HG02840 (cell line): ENCODE data around the gene XPNPEP1.

Source experiments
- ATAC-seq: cut with Tn5 transposase; IDR thresholded peaks from one replicate; pipeline ENCODE4 v1.9.1; 2021; ENCODE audit warnings: mild to moderate bottlenecking, moderate library complexity, moderate number of reproducible peaks; ENCODE audit not compliant: unreplicated experiment, low FRiP score

The XPNPEP1 gene

DNA sequence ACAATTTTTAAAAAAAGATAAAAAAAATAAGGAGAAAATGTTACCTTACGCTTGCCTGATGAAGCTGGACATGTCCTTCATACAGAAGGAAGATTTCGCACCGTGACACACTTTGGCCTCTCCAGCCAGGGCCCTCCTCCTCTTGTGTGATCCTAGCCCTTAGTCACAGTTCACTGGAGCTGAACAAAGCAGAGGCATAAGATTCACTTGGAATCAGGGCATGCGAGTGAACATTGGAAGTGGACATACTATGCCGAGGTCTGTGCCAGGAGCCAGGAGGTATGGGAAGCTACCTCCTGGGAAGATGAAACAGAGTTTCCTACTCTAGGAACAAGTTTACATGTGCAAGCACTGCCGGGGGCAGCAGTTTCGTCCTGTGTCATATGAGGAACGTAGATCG, 91.5 kb downstream of the XPNPEP1 start:
- ATAC-seq = no peak

DNA sequence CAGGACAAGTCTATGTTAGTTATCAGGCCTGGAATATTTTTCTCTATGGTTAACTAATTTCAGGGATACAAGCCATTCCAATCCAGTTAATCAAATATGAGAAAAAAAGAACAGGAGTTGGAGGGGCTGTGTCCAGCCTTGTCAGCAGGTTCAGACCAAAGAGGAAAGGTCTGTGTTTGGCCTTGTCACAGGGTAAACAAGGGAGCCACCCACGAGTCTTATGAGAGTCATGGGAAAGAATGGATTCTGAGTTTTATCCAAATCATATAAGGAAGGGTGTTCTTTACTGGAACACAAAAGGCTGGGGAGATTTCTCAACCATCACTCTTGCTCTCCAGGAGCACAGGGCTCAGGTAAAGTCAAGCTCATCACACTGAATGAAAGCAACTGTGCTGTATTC, 99.1 kb downstream of the XPNPEP1 start:
- no peak for ATAC-seq

DNA sequence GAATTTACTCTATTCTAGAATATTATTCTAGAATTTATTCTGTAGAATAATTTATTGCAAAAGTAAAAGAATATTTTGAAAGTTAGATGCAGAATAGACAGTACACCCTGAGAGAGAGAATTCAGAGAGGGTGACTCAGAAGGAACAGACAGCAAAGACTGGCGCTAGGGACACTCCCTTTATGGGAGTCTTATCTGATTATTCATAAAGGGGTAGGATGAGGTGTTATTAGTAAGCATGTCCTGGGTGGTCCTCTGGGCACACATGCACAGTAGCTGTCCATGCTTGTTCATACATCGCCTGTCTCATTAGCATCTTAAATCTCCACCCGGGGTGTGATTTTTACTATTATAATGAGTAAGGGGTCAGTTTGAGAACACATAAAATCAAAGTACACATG, 100.1 kb downstream of the XPNPEP1 start:
- ATAC-seq = no peak

DNA sequence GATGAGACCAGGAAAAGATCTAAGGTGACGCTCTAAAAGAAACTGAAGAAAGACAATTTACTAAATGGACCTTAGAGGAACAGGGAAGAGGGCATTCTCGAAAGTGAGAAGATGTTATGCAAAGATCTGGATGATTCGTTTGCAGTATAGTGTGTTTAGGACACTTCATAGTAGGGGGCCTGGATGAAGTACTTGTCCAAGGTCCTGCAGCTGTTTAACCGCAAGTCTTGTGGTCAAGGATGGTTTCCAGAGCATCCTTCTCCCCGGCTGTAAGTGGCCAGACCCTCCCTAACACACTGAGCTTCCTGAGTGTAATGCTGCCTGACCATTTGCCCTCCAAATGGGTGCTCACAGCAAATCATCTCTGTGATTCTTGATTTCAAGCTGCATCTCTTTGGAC, 101.6 kb downstream of the XPNPEP1 start:
- ATAC-seq = no peak

DNA sequence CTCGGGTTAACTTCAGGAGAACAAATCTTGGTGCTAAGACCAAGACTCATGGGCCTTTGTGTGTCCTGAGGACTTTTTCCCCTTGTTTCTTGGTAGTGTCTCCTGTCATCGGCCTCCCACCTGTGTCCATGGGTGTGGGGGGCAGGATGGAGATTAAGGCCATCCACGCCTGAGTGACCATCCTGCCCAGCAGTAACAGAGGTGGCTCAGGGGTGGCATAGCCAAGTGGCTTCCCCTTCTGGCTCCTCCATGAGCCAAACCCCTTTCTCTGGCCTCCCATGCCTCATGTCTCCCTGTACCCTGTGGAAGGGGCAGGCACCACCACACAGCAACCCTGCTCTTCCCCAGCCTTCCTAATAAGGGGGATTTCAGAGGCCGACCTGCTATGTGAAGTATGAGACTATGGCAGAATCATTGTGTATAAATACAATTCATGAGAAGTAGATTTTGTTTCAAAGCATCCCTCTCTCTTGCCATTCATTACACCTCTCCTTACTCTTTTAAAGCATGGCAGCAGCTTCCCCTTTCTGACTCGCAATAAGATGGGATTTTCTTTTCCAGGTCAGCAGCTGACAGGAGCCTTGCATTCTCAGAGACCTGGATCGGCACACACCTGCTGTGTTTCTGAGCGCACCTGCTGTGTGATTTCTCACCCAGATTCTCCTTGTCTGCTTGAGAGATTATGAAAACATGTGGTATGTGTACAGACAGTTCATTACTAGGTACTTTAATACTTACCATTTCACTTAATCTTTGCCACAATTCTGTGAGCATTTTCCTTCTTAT, 102.5 kb downstream of the XPNPEP1 start:
- ATAC-seq = no peak

DNA sequence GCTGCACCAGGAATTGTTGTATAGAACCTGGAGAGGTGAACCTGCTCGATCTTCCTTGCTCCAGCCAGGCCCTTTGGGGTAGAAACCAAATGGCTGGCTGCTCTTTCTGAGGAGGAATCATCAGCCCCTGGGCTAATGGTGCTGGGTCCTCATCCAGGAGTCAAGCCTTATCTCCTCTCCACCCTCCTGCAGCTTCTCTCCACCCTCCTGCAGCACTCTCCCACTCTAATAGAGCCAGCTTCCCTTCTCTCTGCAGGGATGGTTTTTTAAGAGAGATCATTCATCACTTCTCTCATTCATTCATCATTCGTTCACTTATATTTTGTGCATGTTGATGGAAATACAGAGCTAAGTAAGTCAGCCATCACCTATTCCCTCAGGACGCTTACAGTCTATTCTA, 103.5 kb downstream of the XPNPEP1 start:
- ATAC-seq = no peak
